A673 (cell line): ENCODE data around the gene MGAT5. TPM values are rescaled to one million over a fixed set of nuclear protein-coding genes. Genes with fewer than 3 reads are reported as not detected.

Experiments used
- BruUV-seq: library from RNA; stranded (reverse); fragments of 400-500 nt; replicated peaks from 2 replicates; lab custom pipeline; 2021; lab: Mats Ljungman, UMichigan
- CTCF ChIA-PET: fragments of 300-600 bp; sonication (Branson Sonifier 250); formaldehyde crosslinking; loops from one replicate; lab custom pipeline; 2022; ENCODE audit warnings: antibody characterized with exemption; lab: Charles Lee
- POLR2A ChIA-PET: fragments of 300-600 bp; sonication (Branson Sonifier 250); formaldehyde crosslinking; loops from one replicate; lab custom pipeline; 2022; ENCODE audit warnings: antibody characterized with exemption; ENCODE audit not compliant: low non-redundant PET; lab: Charles Lee
- DNase-seq: peaks from one replicate; pipeline ENCODE4 v3.0.0-alpha.2; 2015; ENCODE audit warnings: low spot score
- H3K27ac ChIP-seq: fragments of 200-600 bp; sonication (generic); 2 replicates; pipeline ENCODE4 v1.5.1; 2016; ENCODE audit warnings: mixed run types, low read depth, mild to moderate bottlenecking, mixed read lengths, antibody characterized with exemption, low read length; ENCODE audit not compliant: poor library complexity, severe bottlenecking
- H3K27me3 ChIP-seq: fragments of 200-600 bp; sonication (generic); replicated peaks from 2 replicates; pipeline ENCODE4 v1.6.1; 2017; ENCODE audit warnings: mixed run types, low read depth, mild to moderate bottlenecking, mixed read lengths, antibody characterized with exemption, low read length; ENCODE audit not compliant: insufficient read depth, poor library complexity
- H3K36me3 ChIP-seq: fragments of 200-600 bp; sonication (generic); 2 replicates; pipeline ENCODE4 v1.6.1; 2016; ENCODE audit warnings: mixed run types, mild to moderate bottlenecking, mixed read lengths, antibody characterized with exemption, low read length; ENCODE audit not compliant: insufficient read depth, poor library complexity, severe bottlenecking
- H3K4me1 ChIP-seq: fragments of 200-600 bp; sonication (generic); 2 replicates; pipeline ENCODE4 v1.6.1; 2017; ENCODE audit warnings: mixed run types, mild to moderate bottlenecking, mixed read lengths, antibody characterized with exemption, low read length; ENCODE audit not compliant: insufficient read depth, poor library complexity, severe bottlenecking
- H3K4me3 ChIP-seq: fragments of 200-600 bp; sonication (generic); 2 replicates; pipeline ENCODE4 v1.5.1; 2016; ENCODE audit warnings: low read depth, mixed run types, mild to moderate bottlenecking, mixed read lengths, low read length; ENCODE audit not compliant: poor library complexity, severe bottlenecking
- H3K9me3 ChIP-seq: fragments of 200-600 bp; sonication (generic); 2 replicates; pipeline ENCODE4 v1.6.1; 2016; ENCODE audit warnings: mixed run types, low read depth, mild to moderate bottlenecking, mixed read lengths, antibody characterized with exemption, low read length; ENCODE audit not compliant: poor library complexity, severe bottlenecking
- CTCF ChIP-seq: fragments of 300-800, 200-600 bp; sonication (generic); conservative IDR thresholded peaks from 2 replicates; pipeline ENCODE4 v1.5.1; 2017; ENCODE audit warnings: low read depth, mild to moderate bottlenecking, antibody characterized with exemption, low read length, moderate library complexity, mixed read lengths
- EZH2 ChIP-seq: fragments of 200-600 bp; sonication (generic); IDR thresholded peaks from 2 replicates; pipeline ENCODE4 v1.6.1; 2017; ENCODE audit warnings: borderline replicate concordance, low read depth, mild to moderate bottlenecking, mixed read lengths, antibody characterized with exemption, low read length; ENCODE audit not compliant: poor library complexity, severe bottlenecking
- intact Hi-C: fragments of 100-400 bp; cut with micrococcal nuclease; formaldehyde crosslinking; loops from one replicate; pipeline ENCODE4 v1.10.0; 2022; ENCODE audit not compliant: unreplicated experiment
- total RNA-seq: library from RNA; stranded (reverse); gene quantifications from 2 replicates; pipeline ENCODE4 v1.2.3, GENCODE V29; 2021

Gene MGAT5
- total RNA-seq, 1 experiment from 2014 or later: 11.0 TPM

GRCh38 chr2:134247679-134248078 is 6.2 kb upstream of the MGAT5 start:
- H3K36me3 ChIP-seq: no peaks in the 10 kb centered on the region
- H3K4me1 ChIP-seq: no peaks in the 10 kb centered on the region
- no TSS peak for BruUV-seq
- no peak overlapping the region for H3K4me3 ChIP-seq
- intact Hi-C loops: loop anchor here (10.0 kb wide), 1 partner anchor 167 kb away; no protein-coding TSS in a partner anchor
- ChIA-PET POLR2A (no interaction called here), CTCF (no interaction called here)
- TF ChIP-seq CTCF: no peak
- no peak for TF ChIP-seq EZH2
- H3K27me3 ChIP-seq: no peaks in the 10 kb centered on the region
- no peaks in the 10 kb centered on the region for H3K9me3 ChIP-seq
- no peak for DNase-seq
- H3K27ac ChIP-seq: no peak overlapping the region

DNA sequence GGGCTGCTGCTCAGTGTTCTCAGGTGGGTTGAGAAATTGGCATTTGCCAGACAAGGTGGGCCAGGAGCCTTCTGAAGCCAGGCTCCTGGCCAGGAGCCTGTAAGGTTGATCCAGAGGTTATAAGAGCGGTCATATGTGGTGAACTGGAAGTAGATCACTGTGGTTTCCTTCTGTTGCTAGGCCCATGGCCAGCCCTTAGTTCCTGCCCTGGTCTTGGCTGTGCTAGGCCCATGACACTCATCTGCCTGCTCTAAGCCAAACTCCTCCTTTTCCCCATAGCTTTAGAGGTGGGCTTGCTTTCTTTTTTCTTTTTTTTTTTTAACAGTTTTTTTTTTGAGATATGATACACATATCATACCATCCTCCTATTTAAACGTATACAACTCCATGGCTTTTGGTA is 5.0 kb upstream of the MGAT5 start:
- intact Hi-C loops: loop anchor here (10.0 kb wide), 1 partner anchor 166 kb away; no protein-coding TSS in a partner anchor
- BruUV-seq: no TSS peak
- POLR2A ChIA-PET: no interaction called here

DNA sequence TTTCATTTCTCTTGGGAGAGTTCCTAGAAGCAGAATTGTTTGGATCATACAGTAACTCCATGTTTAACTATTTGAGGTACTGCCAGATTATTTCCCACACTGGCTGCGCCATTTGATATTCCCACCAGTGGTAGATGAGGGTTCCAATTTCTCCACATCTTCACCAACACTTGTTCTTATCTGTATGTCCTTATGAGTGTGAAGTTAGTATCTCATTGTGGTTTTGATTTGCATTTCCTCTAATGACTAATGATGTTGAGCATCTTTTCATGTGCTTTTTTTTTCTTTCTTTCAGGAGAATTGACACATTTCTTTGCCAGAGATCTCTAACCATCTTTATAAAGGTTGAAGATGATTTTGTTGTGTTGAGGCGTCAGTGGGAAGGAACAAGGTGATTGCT is 4.1 kb upstream of the MGAT5 start:
- no peak overlapping the region for H3K27ac ChIP-seq
- no peaks in the 10 kb centered on the region for H3K27me3 ChIP-seq
- no peak overlapping the region for H3K4me3 ChIP-seq
- POLR2A ChIA-PET: no interaction called here
- DNase-seq: no peak
- CTCF ChIA-PET: no interaction called here
- BruUV-seq: no TSS peak
- TF ChIP-seq CTCF (no peak), EZH2 (no peak)
- intact Hi-C loops: loop anchor here (10.0 kb wide), 1 partner anchor 165 kb away; no protein-coding TSS in a partner anchor
- H3K9me3 ChIP-seq: no peaks in the 10 kb centered on the region
- no peaks in the 10 kb centered on the region for H3K4me1 ChIP-seq
- no peaks in the 10 kb centered on the region for H3K36me3 ChIP-seq

More for the DNA sequence above, 5.0 kb upstream of the MGAT5 start:
- Histone ChIP-seq H3K27me3 (no peaks in the 10 kb centered on the region), H3K4me1 (no peaks in the 10 kb centered on the region), H3K36me3 (no peaks in the 10 kb centered on the region), H3K4me3 (no peak overlapping the region), H3K9me3 (no peaks in the 10 kb centered on the region), H3K27ac (no peak overlapping the region)
- TF ChIP-seq CTCF (no peak), EZH2 (no peak)
- CTCF ChIA-PET: no interaction called here
- DNase-seq: no peak
